CD14-positive monocyte (primary cell): ENCODE measurements around the gene TMEM134. TPM values are rescaled to one million over a fixed set of nuclear protein-coding genes. Genes with fewer than 3 reads are reported as not detected.

Experiments used
- DNase-seq, 3 donors: peaks; one replicate each; pipeline ENCODE4 v3.0.0-alpha.2; 2011 to 2022
- H2AFZ ChIP-seq: 2 replicates; pipeline ENCODE4 v1.6.0; 2012; ENCODE audit warnings: mild to moderate bottlenecking, low read depth, low read length, inconsistent platforms; ENCODE audit not compliant: insufficient read depth, poor library complexity, severe bottlenecking
- H3K27ac ChIP-seq, 2 donors: 1 replicate in 1 of 2; 2 replicates in 1 of 2; pipeline ENCODE4 v1.5.1; 2012 to 2013; ENCODE audit warnings: low read length in 2 of 2, control low read depth in 1 of 2, inconsistent platforms in 1 of 2, low read depth in 1 of 2, mild to moderate bottlenecking in 1 of 2
- H3K27me3 ChIP-seq, 2 donors: one replicate each; pipeline versions ENCODE4 v1.6.0 to v1.6.1; 2011 to 2013; ENCODE audit warnings: low read length in 2 of 2; ENCODE audit not compliant: control insufficient read depth in 2 of 2, insufficient read depth in 2 of 2
- H3K36me3 ChIP-seq, 2 donors: replicated peaks in 1 of 2; 1 replicate in 1 of 2; 2 replicates in 1 of 2; pipeline versions ENCODE4 v1.5.1 to v1.6.1; 2012 to 2013; ENCODE audit warnings: low read length in 2 of 2, control low read depth in 1 of 2, inconsistent platforms in 1 of 2, mild to moderate bottlenecking in 1 of 2; ENCODE audit not compliant: insufficient read depth in 2 of 2, control insufficient read depth in 1 of 2
- H3K4me1 ChIP-seq, 2 donors: 1 replicate in 1 of 2; 2 replicates in 1 of 2; pipeline versions ENCODE4 v1.5.1 to v1.6.1; 2012 to 2013; ENCODE audit warnings: low read length in 2 of 2, control low read depth in 1 of 2, inconsistent platforms in 1 of 2, mild to moderate bottlenecking in 1 of 2, moderate library complexity in 1 of 2; ENCODE audit not compliant: insufficient read depth in 2 of 2, control insufficient read depth in 1 of 2
- H3K4me2 ChIP-seq: replicated peaks from 2 replicates; pipeline ENCODE3; 2012; ENCODE audit warnings: low read length, moderate library complexity, mild to moderate bottlenecking; ENCODE audit not compliant: poor library complexity, severe bottlenecking; ENCODE audit errors: extremely low read depth
- H3K4me3 ChIP-seq, 3 experiments: fragments of 200-600 bp in 1 of 3; sonication (generic) in 1 of 3; replicated peaks in 1 of 3; 1 replicate in 2 of 3; 2 replicates in 1 of 3; pipeline ENCODE4 v1.5.1; 2011 to 2013; ENCODE audit warnings: low read length in 3 of 3, mild to moderate bottlenecking in 3 of 3, control low read depth in 2 of 3, low read depth in 2 of 3, inconsistent platforms in 1 of 3, moderate library complexity in 1 of 3
- H3K79me2 ChIP-seq: 2 replicates; pipeline ENCODE4 v1.6.0; 2012; ENCODE audit warnings: mild to moderate bottlenecking, control low read depth, inconsistent platforms, low read length, moderate library complexity; ENCODE audit not compliant: insufficient read depth
- H3K9ac ChIP-seq: 2 replicates; pipeline ENCODE4 v1.6.0; 2017; ENCODE audit warnings: low read length, mild to moderate bottlenecking; ENCODE audit not compliant: insufficient read depth, poor library complexity, severe bottlenecking
- H3K9me3 ChIP-seq, 2 donors: replicated peaks in 1 of 2; 1 replicate in 1 of 2; 2 replicates in 1 of 2; pipeline versions ENCODE4 v1.5.1 to v1.6.1; 2012 to 2013; ENCODE audit warnings: low read length in 2 of 2, control low read depth in 1 of 2; ENCODE audit not compliant: control insufficient read depth in 1 of 2, insufficient read depth in 1 of 2
- H4K20me1 ChIP-seq: 2 replicates; pipeline ENCODE4 v1.6.0; 2012; ENCODE audit warnings: mild to moderate bottlenecking, low read length, control low read depth, moderate library complexity; ENCODE audit not compliant: insufficient read depth
- H3K27ac Mint-ChIP-seq, 7 donors: one replicate each; pipeline ENCODE4 v1.8.0; 2020; ENCODE audit warnings: mild to moderate bottlenecking in 7 of 7, mixed read lengths in 7 of 7, moderate library complexity in 6 of 7, inconsistent platforms in 2 of 7
- H3K27me3 Mint-ChIP-seq, 3 donors: one replicate each; pipeline ENCODE4 v1.8.0; 2021 to 2022; ENCODE audit warnings: low read depth in 3 of 3, mild to moderate bottlenecking in 3 of 3, mixed read lengths in 3 of 3, moderate library complexity in 3 of 3, inconsistent platforms in 1 of 3
- H3K36me3 Mint-ChIP-seq, 2 donors: one replicate each; pipeline ENCODE4 v1.8.0; 2020; ENCODE audit warnings: mixed read lengths in 2 of 2, inconsistent platforms in 1 of 2, mild to moderate bottlenecking in 1 of 2
- H3K4me1 Mint-ChIP-seq: one replicate; pipeline ENCODE4 v1.8.0; 2020; ENCODE audit warnings: mild to moderate bottlenecking, mixed read lengths
- H3K4me3 Mint-ChIP-seq, 2 donors: one replicate each; pipeline ENCODE4 v1.8.0; 2020; ENCODE audit warnings: mild to moderate bottlenecking in 2 of 2, mixed read lengths in 2 of 2, moderate library complexity in 1 of 2
- H3K9me3 Mint-ChIP-seq, 7 donors: one replicate each; pipeline ENCODE4 v1.8.0; 2020 to 2022; ENCODE audit warnings: mixed read lengths in 7 of 7, mild to moderate bottlenecking in 6 of 7, moderate library complexity in 6 of 7, inconsistent platforms in 2 of 7
- WGBS: methylation state at CpG from one replicate; pipeline ENCODE4 v1.1.5; 2013; ENCODE audit warnings: missing lambda C conversion rate; ENCODE audit not compliant: insufficient coverage; 5-methylcytosine and 5-hydroxymethylcytosine counted together
- intact Hi-C, 2 donors: fragments of 100-400 bp; cut with micrococcal nuclease; formaldehyde crosslinking; loops; one replicate each; pipeline versions ENCODE4 v1.15.0 to v1.15.1; 2023
- polyA plus RNA-seq, 3 donors: library from polyadenylated mRNA; depleted of rRNA in 1 of 3; unstranded in 2 of 3; stranded (reverse) in 1 of 3; fragments of 300-500 nt in 2 of 3; fragments of >200 nt in 1 of 3; fragmentation: Illumina TruSeq in 2 of 3; gene quantifications; 1 replicate in 2 of 3; 2 replicates in 1 of 3; pipeline ENCODE4 v1.2.3, GENCODE V29; 2012 to 2021
- TF ChIP-seq, protein P1 (sequence below): fragments of 200-600 bp; IDR thresholded peaks from one replicate; pipeline ENCODE4 v1.8.0; 2022; ENCODE audit warnings: antibody characterized with exemption, mild to moderate bottlenecking

The TMEM134 gene
- polyA plus RNA-seq, 3 donors, result 67.4 to 104 (median 76.8) TPM

DNA sequence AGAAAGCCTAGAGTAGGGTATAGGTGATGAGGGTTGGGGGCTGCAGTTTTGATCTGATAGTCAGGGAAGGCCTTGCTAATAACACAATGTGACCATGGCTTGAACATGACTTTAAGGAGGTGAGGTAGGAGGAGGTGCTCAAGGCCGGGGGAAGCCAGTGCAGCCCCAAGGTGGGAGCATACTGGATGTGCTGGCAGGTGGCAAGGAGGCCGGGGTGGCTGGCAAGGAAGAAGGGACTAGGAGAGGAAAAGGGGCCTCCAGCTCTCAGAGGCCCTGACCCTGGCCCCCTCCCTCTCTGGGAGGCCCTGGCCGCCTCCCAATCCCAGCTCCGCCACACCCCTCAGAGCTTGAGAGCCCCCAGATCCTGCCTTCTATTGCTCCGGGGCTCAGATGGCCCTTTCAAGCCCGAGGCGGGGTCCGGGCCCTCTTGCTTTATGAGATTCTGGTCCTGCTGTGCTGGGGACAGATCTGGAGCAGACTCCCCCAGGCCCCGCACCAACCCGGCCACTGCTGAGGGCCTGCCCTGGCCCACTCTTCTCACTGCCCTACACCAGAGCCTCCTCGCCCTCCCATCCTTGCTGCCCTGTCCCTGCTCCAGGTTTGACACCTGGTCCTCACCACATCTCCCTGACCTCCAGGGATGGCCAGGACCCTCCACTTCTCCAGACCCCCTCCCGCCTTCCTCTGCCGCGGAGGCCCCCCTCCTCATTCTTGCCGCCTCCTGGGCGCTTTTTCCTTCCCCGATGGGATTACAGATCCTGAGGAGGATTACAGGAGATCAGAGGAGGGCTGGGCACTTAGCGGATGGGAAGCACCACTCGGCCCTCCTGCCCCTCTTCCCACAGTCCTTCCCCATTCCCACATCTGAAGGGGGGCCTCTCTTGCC, 34.3 kb upstream of the TMEM134 start:
- intact Hi-C loops, result loop anchor here (2.0 to 10.0 kb wide), 3 partner anchors 36 to 229 kb away; partner anchors contain the start of gene TMEM134 (in 1 of the 2)
- no peak for DNase-seq
- peak overlapping the region; percentile 73 to 76 for H3K4me3 Mint-ChIP-seq
- Histone ChIP-seq H3K27ac (no peak overlapping the region), H3K27me3 (no peaks in the 10 kb centered on the region), H2AFZ (no peak overlapping the region), H3K36me3 (peaks cover 39 to 40% of the 10 kb centered on the region in 2 donors), H3K9ac (peak overlapping the region; percentile 71), H3K9me3 (no peaks in the 10 kb centered on the region), H4K20me1 (peaks cover 76% of the 10 kb centered on the region), H3K4me3 (peak overlapping the region; percentile 14 to 98 (median 18)), H3K4me2 (peak overlapping the region; percentile 99), H3K79me2 (peaks cover 54% of the 10 kb centered on the region), H3K4me1 (peaks cover 57 to 68% of the 10 kb centered on the region in 2 donors)
- H3K27ac Mint-ChIP-seq, result peak overlapping the region in 3 of 7 donors; percentile 5 to 56 (median 40)
- H3K36me3 Mint-ChIP-seq, result peaks cover 44 to 62% of the 10 kb centered on the region in 2 donors
- peaks cover 0 to 1% (median 0%) of the 10 kb centered on the region in 7 donors for H3K9me3 Mint-ChIP-seq
- TF ChIP-seq, protein P1, sequence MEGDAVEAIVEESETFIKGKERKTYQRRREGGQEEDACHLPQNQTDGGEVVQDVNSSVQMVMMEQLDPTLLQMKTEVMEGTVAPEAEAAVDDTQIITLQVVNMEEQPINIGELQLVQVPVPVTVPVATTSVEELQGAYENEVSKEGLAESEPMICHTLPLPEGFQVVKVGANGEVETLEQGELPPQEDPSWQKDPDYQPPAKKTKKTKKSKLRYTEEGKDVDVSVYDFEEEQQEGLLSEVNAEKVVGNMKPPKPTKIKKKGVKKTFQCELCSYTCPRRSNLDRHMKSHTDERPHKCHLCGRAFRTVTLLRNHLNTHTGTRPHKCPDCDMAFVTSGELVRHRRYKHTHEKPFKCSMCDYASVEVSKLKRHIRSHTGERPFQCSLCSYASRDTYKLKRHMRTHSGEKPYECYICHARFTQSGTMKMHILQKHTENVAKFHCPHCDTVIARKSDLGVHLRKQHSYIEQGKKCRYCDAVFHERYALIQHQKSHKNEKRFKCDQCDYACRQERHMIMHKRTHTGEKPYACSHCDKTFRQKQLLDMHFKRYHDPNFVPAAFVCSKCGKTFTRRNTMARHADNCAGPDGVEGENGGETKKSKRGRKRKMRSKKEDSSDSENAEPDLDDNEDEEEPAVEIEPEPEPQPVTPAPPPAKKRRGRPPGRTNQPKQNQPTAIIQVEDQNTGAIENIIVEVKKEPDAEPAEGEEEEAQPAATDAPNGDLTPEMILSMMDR, result no peak
- 88% methylated on average over 12 of the region's 19 CpGs for WGBS
- H3K4me1 Mint-ChIP-seq, result peaks cover 41% of the 10 kb centered on the region
- H3K27me3 Mint-ChIP-seq, result peaks cover 0 to 8% (median 0%) of the 10 kb centered on the region in 3 donors

DNA sequence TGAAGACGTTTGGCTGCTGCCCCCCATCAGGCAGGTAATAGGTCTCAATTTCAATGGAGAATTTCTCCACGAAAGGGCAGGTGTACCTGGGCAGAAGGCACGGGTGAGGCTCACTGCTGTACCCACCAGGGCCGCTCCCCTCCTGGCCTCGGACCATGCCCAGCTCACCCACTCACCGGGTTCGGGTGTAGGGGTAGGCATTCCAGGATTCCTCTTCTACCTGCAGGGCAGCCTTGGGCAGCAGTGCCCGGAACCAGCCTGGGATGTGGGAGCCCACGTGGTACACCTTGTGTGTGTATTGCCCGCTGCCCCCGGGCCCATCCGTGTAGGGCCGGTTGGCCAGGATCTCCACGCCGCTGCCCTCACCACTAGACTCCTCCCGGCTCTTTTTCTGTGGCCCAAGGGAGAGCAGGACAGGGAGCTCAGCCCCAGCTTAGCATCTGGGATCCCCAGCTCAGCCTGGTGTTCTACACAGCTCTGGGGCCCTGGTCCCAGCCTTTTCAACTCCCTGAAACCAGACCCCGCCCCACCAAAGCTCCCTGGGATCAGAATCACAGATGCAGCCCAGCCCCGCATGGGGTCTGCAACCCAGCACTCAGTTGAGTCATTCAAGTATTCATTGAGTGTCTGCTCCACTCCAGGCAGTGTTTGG, 33.4 kb upstream of the TMEM134 start:
- H3K36me3 ChIP-seq, result peaks cover 48 to 49% of the 10 kb centered on the region in 2 donors
- 100% methylated on average over 7 of the region's 18 CpGs for WGBS
- Mint-ChIP-seq H3K27ac (peak overlapping the region in 1 of 7 donors; percentile 6), H3K4me3 (no peak overlapping the region), H3K27me3 (peaks cover 0 to 8% (median 0%) of the 10 kb centered on the region in 3 donors), H3K9me3 (peaks cover 0 to 1% (median 0%) of the 10 kb centered on the region in 7 donors), H3K36me3 (peaks cover 54 to 71% of the 10 kb centered on the region in 2 donors), H3K4me1 (peaks cover 41% of the 10 kb centered on the region)
- no peaks in the 10 kb centered on the region for H3K27me3 ChIP-seq
- peaks cover 53 to 63% of the 10 kb centered on the region in 2 donors for H3K4me1 ChIP-seq
- DNase-seq, result no peak
- no peaks in the 10 kb centered on the region for H3K9me3 ChIP-seq
- TF ChIP-seq, protein P1, result no peak
- no peak overlapping the region for H3K9ac ChIP-seq
- peaks cover 51% of the 10 kb centered on the region for H3K79me2 ChIP-seq
- no peak overlapping the region for H3K4me3 ChIP-seq
- intact Hi-C loops, result loop anchor here (5.0 to 10.0 kb wide), 2 partner anchors 35 to 228 kb away; partner anchors contain the start of gene TMEM134 (in 1 of the 2)
- peaks cover 79% of the 10 kb centered on the region for H4K20me1 ChIP-seq
- no peak overlapping the region for H2AFZ ChIP-seq
- no peak overlapping the region for H3K27ac ChIP-seq
- no peak overlapping the region for H3K4me2 ChIP-seq
